OCI-LY3 (cell line): ENCODE results near the gene MLLT10.
A peak's percentile ranks its signal among the peaks of the same experiment; 100 is the strongest.

Experiments used
- H2AFZ ChIP-seq: fragments of 200-600, 300-600 bp; shearing (Covaris generic); 2 replicates; pipeline ENCODE4 v1.6.0; 2014; ENCODE audit warnings: antibody characterized with exemption, low read depth, low read length
- H3K27ac ChIP-seq: fragments of 200-600, 300-600 bp; sonication (generic); 2 replicates; pipeline ENCODE4 v1.5.1; 2014; ENCODE audit warnings: mild to moderate bottlenecking, low read length, moderate library complexity, mixed read lengths
- H3K27me3 ChIP-seq: fragments of 200-600, 300-600 bp; sonication (generic); 2 replicates; pipeline ENCODE4 v1.6.1; 2014; ENCODE audit warnings: low read depth, low read length, mixed read lengths
- H3K36me3 ChIP-seq: fragments of 200-600, 300-600 bp; sonication (generic); replicated peaks from 2 replicates; pipeline ENCODE3; 2014; ENCODE audit warnings: low read depth, low read length, mixed read lengths
- H3K4me1 ChIP-seq: fragments of 300-600, 200-600 bp; sonication (generic); 2 replicates; pipeline ENCODE4 v1.6.1; 2014; ENCODE audit warnings: low read length, mixed read lengths
- H3K4me2 ChIP-seq: fragments of 200-600, 300-600 bp; sonication (generic); 2 replicates; pipeline ENCODE4 v1.6.1; 2014; ENCODE audit warnings: low read length, mixed read lengths
- H3K4me3 ChIP-seq: fragments of 300-600, 200-600 bp; sonication (generic); 2 replicates; pipeline ENCODE4 v1.5.1; 2014; ENCODE audit warnings: antibody characterized with exemption, mild to moderate bottlenecking, low read length, moderate library complexity
- H3K79me2 ChIP-seq: fragments of 300-600, 200-600 bp; shearing (Covaris generic); 2 replicates; pipeline ENCODE4 v1.6.1; 2014; ENCODE audit warnings: mild to moderate bottlenecking, low read length, mixed read lengths
- H3K9ac ChIP-seq: fragments of 300-600, 200-600 bp; shearing (Covaris generic); 2 replicates; pipeline ENCODE4 v1.6.0; 2014; ENCODE audit warnings: mild to moderate bottlenecking, low read length, moderate library complexity
- H3K9me3 ChIP-seq: fragments of 200-600, 300-600 bp; shearing (Covaris generic); 2 replicates; pipeline ENCODE4 v1.6.1; 2014; ENCODE audit warnings: low read length, mixed read lengths; ENCODE audit not compliant: insufficient read depth
- H4K20me1 ChIP-seq: fragments of 200-600, 300-600 bp; sonication (generic); 2 replicates; pipeline ENCODE4 v1.6.1; 2016; ENCODE audit warnings: low read length, mixed read lengths; ENCODE audit not compliant: insufficient read depth
- EZH2phosphoT487 ChIP-seq: fragments of 200-600 bp; shearing (Covaris generic); IDR thresholded peaks from 2 replicates; pipeline ENCODE4 v1.6.1; 2018; ENCODE audit warnings: antibody characterized with exemption, mixed run types, low read depth
- TF ChIP-seq, protein P1 (sequence below): fragments of 200-600, 300-600 bp; sonication (generic); IDR thresholded peaks from 2 replicates; pipeline ENCODE4 v1.5.1; 2014; ENCODE audit warnings: antibody characterized with exemption, low read length, low read depth

The MLLT10 gene

GRCh38 chr10:21516242-21517131, 17.5 kb upstream of the MLLT10 start:
- Histone ChIP-seq H3K27me3 (peaks cover 35% of the 10 kb centered on the region), H3K4me1 (peaks cover 18% of the 10 kb centered on the region), H3K4me3 (peak overlapping the region; percentile 90), H3K4me2 (peak overlapping the region; percentile 90), H3K27ac (no peak overlapping the region), H3K9me3 (no peaks in the 10 kb centered on the region), H4K20me1 (no peaks in the 10 kb centered on the region), H3K36me3 (no peaks in the 10 kb centered on the region), H2AFZ (no peak overlapping the region), H3K79me2 (no peaks in the 10 kb centered on the region), H3K9ac (peak overlapping the region; percentile 28; the same call in 1 of the 2 replicates)
- TF ChIP-seq EZH2phosphoT487 = no peak
- TF ChIP-seq, protein P1, sequence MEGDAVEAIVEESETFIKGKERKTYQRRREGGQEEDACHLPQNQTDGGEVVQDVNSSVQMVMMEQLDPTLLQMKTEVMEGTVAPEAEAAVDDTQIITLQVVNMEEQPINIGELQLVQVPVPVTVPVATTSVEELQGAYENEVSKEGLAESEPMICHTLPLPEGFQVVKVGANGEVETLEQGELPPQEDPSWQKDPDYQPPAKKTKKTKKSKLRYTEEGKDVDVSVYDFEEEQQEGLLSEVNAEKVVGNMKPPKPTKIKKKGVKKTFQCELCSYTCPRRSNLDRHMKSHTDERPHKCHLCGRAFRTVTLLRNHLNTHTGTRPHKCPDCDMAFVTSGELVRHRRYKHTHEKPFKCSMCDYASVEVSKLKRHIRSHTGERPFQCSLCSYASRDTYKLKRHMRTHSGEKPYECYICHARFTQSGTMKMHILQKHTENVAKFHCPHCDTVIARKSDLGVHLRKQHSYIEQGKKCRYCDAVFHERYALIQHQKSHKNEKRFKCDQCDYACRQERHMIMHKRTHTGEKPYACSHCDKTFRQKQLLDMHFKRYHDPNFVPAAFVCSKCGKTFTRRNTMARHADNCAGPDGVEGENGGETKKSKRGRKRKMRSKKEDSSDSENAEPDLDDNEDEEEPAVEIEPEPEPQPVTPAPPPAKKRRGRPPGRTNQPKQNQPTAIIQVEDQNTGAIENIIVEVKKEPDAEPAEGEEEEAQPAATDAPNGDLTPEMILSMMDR = no peak

DNA sequence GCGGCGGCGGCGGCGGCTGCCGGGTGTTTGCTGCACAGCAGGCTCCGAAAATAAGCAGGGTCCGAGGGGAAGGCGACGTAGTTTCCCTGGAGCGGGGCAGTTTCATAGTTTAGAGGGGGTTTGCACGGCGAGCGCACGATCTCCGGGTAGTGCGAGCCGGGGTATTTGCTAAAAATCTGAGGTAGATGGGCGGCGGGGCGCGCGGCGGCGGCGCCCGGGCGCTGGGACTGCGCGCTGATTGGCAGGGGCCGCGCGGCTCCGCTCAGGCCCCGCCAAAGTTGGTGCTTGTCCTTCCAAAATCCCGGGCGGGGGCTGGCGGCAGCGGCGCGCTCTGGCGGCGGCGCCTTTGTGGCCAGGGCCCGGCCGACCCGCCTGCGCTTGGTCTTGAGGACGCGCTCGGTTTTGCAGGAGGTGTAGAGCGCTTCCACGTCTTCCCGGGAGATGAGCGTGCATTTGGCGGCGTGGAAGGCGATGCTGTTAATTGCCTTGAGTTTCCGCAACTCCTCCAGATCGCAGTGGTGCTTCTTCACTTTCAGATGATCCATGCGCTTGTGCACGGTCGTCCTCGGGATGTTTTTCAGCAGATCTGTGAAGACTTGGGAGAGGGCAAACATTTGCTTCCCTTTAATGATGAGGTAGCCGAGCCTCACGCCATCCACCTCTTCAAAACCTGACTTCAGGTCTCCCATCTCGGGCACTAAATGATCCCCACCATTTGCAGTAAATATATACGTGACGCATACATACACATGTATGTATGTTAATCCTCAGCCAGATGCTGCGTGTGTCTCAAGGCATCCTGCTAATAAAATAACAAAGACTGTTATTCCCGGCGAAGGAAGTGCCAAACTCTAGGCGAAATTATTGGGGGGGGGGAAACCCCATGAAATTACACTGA, 16.6 kb upstream of the MLLT10 start:
- H4K20me1 ChIP-seq = no peaks in the 10 kb centered on the region
- H3K9ac ChIP-seq = peak overlapping the region; percentile 30
- no peaks in the 10 kb centered on the region for H3K9me3 ChIP-seq
- peaks cover 18% of the 10 kb centered on the region for H3K4me1 ChIP-seq
- peak overlapping the region; percentile 99 for H3K4me2 ChIP-seq
- H3K36me3 ChIP-seq = no peaks in the 10 kb centered on the region
- no peaks in the 10 kb centered on the region for H3K79me2 ChIP-seq
- H3K4me3 ChIP-seq = peak overlapping the region; percentile 90
- H2AFZ ChIP-seq = peak overlapping the region; percentile 88
- no peak for TF ChIP-seq EZH2phosphoT487
- TF ChIP-seq, protein P1 = no peak
- no peak overlapping the region for H3K27ac ChIP-seq
- peaks cover 35% of the 10 kb centered on the region for H3K27me3 ChIP-seq

DNA sequence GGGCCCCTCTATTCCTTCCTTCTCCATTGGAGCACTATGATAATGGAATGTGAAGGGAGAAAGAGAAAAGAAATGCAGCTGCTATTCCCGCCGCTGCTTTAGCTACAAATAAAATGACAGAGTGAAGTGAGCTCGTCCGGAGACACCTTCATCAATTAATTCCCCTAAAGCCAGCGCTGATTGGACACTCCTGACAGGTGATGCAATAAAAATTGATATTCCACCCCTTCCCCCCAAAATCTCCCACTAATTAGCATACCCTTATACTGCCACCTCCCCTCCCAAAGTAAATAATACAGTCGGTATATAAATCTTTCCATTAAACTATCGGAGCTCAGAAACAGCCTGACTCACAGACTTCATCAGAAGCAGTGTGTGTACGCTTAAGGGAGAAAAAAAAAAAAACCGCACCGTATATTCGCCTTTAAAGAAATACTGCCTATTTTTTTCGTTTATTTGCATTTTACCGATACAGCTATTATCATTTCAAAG, 15.8 kb upstream of the MLLT10 start:
- no peaks in the 10 kb centered on the region for H3K79me2 ChIP-seq
- no peak overlapping the region for H3K27ac ChIP-seq
- no peak overlapping the region for H2AFZ ChIP-seq
- no peak for TF ChIP-seq EZH2phosphoT487
- TF ChIP-seq, protein P1 = no peak
- peak overlapping the region; percentile 30; the same call in 1 of the 2 replicates for H3K9ac ChIP-seq
- H3K36me3 ChIP-seq = no peaks in the 10 kb centered on the region
- H3K27me3 ChIP-seq = peaks cover 29% of the 10 kb centered on the region
- peak overlapping the region; percentile 99 for H3K4me2 ChIP-seq
- H3K4me1 ChIP-seq = peaks cover 18% of the 10 kb centered on the region
- H4K20me1 ChIP-seq = no peaks in the 10 kb centered on the region
- no peaks in the 10 kb centered on the region for H3K9me3 ChIP-seq
- H3K4me3 ChIP-seq = peak overlapping the region; percentile 90
